ENCODE measurements around the gene DENND2C. TPM values are rescaled to one million over a fixed set of nuclear protein-coding genes. Genes with fewer than 3 reads are reported as not detected.

DENND2C gene
- total and polyA plus RNA-seq, 2 of the 13 experiments (the other 11 are each of a cell fraction or from before 2014, with no cell fraction given) = 0.08 to 0.33 TPM

- DNase-seq (ENCODE audit: low spot score) (no peak), FAIRE-seq (no peak), ATAC-seq (no peak)
- no peak overlapping the region for H3K27ac ChIP-seq (ENCODE audit: extremely low read length, insufficient read depth, low read length)
- no peaks in the 10 kb centered on the region for H3K79me2 ChIP-seq (ENCODE audit: insufficient read depth, low read length)
- no peaks in the 10 kb centered on the region for H3K9me3 ChIP-seq (ENCODE audit: low read length)
- no peaks in the 10 kb centered on the region for H3K36me3 ChIP-seq (replicated peaks in 1 of 2; ENCODE audit: control insufficient read depth in 1 of 2, insufficient read depth in 2 of 2, low read length in 2 of 2)
- H3K9ac ChIP-seq (ENCODE audit: insufficient read depth, low read depth, low read length) = no peak overlapping the region
- H2AFZ ChIP-seq (ENCODE audit: low read length) = no peak overlapping the region
- BruUV-seq (replicated peaks) = no TSS peak
- H3K4me3 ChIP-seq (replicated peaks in 1 of 3; ENCODE audit: insufficient read depth in 1 of 3, low read depth in 2 of 3, low read length in 3 of 3) = no peak overlapping the region
- H3K4me2 ChIP-seq (ENCODE audit: low read depth, low read length) = no peak overlapping the region
- ChIA-PET CTCF (ENCODE audit: low intra/inter-chr PET ratio, low total read pairs) (no interaction called here), POLR2A (no interaction called here)
- H4K20me1 ChIP-seq (ENCODE audit: insufficient read depth, low read length) = no peaks in the 10 kb centered on the region
- H3K27me3 ChIP-seq (ENCODE audit: control insufficient read depth in 1 of 2, insufficient read depth in 2 of 2, low read length in 2 of 2) = peaks cover 0 to 19% of the 10 kb centered on the region in 2 experiments; a peak in 1 of 5 replicates
- TF ChIP-seq ZNF720 (CRISPR knock-in tag; IDR thresholded peaks at IDR 0.05) (no peak), SNAI1 (CRISPR knock-in tag; IDR thresholded peaks at IDR 0.05; ENCODE audit: borderline replicate concordance) (no peak), ZNF891 (CRISPR knock-in tag; IDR thresholded peaks at IDR 0.05) (no peak), ZNF326 (CRISPR knock-in tag; IDR thresholded peaks at IDR 0.05; ENCODE audit: borderline replicate concordance) (no peak), ZKSCAN1 (IDR thresholded peaks at IDR 0.05; ENCODE audit: low read length) (no peak), ETV6 (CRISPR knock-in tag; conservative IDR thresholded peaks at IDR 0.05) (no peak), RFX1 (IDR thresholded peaks at IDR 0.05) (no peak), TP53 (CRISPR knock-in tag; conservative IDR thresholded peaks at IDR 0.05) (no peak), RBM22 (optimal IDR thresholded peaks at IDR 0.05; ENCODE audit: low read length) (no peak), PATZ1 (CRISPR knock-in tag; IDR thresholded peaks at IDR 0.05) (no peak), ZNF335 (CRISPR knock-in tag; IDR thresholded peaks at IDR 0.05) (no peak), HOXD1 (CRISPR knock-in tag; IDR thresholded peaks at IDR 0.05) (no peak), NR2F2 (IDR thresholded peaks at IDR 0.05; ENCODE audit: borderline replicate concordance, low read depth) (no peak), ZNF782 (CRISPR knock-in tag; IDR thresholded peaks at IDR 0.05; ENCODE audit: borderline replicate concordance) (no peak), RNF2 (conservative IDR thresholded peaks at IDR 0.05; ENCODE audit: low read depth) (no peak)
- intact Hi-C loops (cut with micrococcal nuclease; ENCODE audit: unreplicated experiment) = no loop called here
- 31% methylated on average over 3 of the region's 3 CpGs for WGBS (ENCODE audit: low lambda C conversion rate)
- in situ Hi-C loops (cut with HindIII; ENCODE audit: extremely low pct_ligation_motif_present, low pct_unique_long_range_greater_than_20kb) = no loop called here
- H3K4me1 ChIP-seq (ENCODE audit: insufficient read depth, low read length) = peaks cover 17% of the 10 kb centered on the region
Observed at GRCh38 chr1:114666954-114667353, 2.9 kb downstream of the DENND2C start.
